Measurements from ENCODE around the gene TENM4. TPM values are rescaled to one million over a fixed set of nuclear protein-coding genes. Genes with fewer than 3 reads are reported as not detected.

The TENM4 gene
- total and polyA plus RNA-seq, 11 donors: 0.08 to 6.4 (median 1.0) TPM

- intact Hi-C loops (cut with DNase I): no loop called here
- Histone ChIP-seq H3K4me3 (no peak overlapping the region), H3K36me3 (no peaks in the 10 kb centered on the region), H3K27me3 (no peaks in the 10 kb centered on the region), H3K4me1 (no peaks in the 10 kb centered on the region), H3K27ac (no peak overlapping the region), H3K9me3 (peaks cover 0 to 9% (median 0%) of the 10 kb centered on the region in 12 donors)
- WGBS, 4 donors: 68 to 86% (median 78%) methylated on average over 3 of the region's 3 CpGs
- DNase-seq (no peak), ATAC-seq (no peak)
- no peak for TF ChIP-seq POLR2A (IDR thresholded peaks at IDR 0.05)
Observed at GRCh38 chr11:79110321-79110720, 330.5 kb downstream of the TENM4 start.

DNA sequence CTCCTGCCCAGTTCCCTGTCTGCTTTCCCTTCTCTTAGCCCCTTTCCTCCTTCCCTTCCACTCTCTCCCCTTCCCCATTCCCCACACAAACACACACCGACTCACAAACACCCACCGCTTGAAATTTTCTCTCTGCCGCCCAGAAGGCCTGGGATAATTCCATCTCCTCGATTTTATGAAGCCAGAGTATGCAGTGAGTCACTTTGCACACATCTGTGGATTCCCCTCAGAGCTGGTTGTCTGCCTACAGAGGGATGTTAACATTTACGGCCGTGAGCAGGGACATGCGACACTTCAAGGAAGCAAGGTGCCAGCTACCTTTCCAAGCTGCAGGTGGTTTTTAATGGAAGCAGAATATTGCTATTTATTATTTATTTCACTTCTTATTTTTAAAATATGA is 332.0 kb downstream of the TENM4 start:
- TF ChIP-seq, protein P1, sequence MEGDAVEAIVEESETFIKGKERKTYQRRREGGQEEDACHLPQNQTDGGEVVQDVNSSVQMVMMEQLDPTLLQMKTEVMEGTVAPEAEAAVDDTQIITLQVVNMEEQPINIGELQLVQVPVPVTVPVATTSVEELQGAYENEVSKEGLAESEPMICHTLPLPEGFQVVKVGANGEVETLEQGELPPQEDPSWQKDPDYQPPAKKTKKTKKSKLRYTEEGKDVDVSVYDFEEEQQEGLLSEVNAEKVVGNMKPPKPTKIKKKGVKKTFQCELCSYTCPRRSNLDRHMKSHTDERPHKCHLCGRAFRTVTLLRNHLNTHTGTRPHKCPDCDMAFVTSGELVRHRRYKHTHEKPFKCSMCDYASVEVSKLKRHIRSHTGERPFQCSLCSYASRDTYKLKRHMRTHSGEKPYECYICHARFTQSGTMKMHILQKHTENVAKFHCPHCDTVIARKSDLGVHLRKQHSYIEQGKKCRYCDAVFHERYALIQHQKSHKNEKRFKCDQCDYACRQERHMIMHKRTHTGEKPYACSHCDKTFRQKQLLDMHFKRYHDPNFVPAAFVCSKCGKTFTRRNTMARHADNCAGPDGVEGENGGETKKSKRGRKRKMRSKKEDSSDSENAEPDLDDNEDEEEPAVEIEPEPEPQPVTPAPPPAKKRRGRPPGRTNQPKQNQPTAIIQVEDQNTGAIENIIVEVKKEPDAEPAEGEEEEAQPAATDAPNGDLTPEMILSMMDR (IDR thresholded peaks at IDR 0.05): no peak
- no peak for TF ChIP-seq POLR2A (IDR thresholded peaks at IDR 0.05)
- Histone ChIP-seq H3K4me3 (no peak overlapping the region), H3K27me3 (peaks cover 0 to 5% (median 0%) of the 10 kb centered on the region in 9 donors), H3K4me1 (no peaks in the 10 kb centered on the region), H3K36me3 (no peaks in the 10 kb centered on the region), H3K9me3 (no peaks in the 10 kb centered on the region), H3K27ac (no peak overlapping the region)
- intact Hi-C loops (cut with DNase I): loop anchor here in 1 of 10 donors (10.0 kb wide), 1 partner anchor 464 kb away; no protein-coding TSS in a partner anchor
- ATAC-seq: no peak
- 81 to 89% (median 85%) methylated on average over 7 of the region's 7 CpGs for WGBS, 4 donors
- DNase-seq: no peak

DNA sequence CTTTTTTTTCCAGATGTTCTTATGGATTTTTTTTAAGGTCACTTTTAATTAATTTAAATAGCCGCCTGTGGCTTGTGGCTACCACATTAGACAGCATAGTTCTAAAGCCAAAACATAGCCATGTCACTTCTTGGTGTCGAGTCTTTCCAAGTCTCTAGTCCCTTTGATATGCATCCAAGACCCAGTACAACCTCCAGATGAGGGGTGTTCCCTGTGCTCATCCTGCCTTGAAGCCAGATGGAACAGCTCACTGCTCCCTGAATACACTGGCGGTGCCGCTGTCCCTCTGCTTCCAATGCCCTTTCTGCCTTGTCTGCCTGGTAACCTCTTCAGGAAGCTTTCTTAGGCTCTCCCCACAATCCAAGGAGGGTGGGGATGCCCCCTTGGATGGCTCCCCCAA is 338.0 kb downstream of the TENM4 start:
- H3K4me3 ChIP-seq: no peak overlapping the region
- WGBS, 4 donors: 85 to 92% (median 88%) methylated on average over 4 of the region's 4 CpGs
- ATAC-seq: no peak
- peaks cover 0 to 5% (median 0%) of the 10 kb centered on the region in 12 donors for H3K4me1 ChIP-seq
- no peaks in the 10 kb centered on the region for H3K36me3 ChIP-seq
- no peak for TF ChIP-seq POLR2A (IDR thresholded peaks at IDR 0.05)
- TF ChIP-seq, protein P1 (IDR thresholded peaks at IDR 0.05): no peak
- peaks cover 0 to 5% (median 0%) of the 10 kb centered on the region in 9 donors for H3K27me3 ChIP-seq
- H3K27ac ChIP-seq: no peak overlapping the region
- no peaks in the 10 kb centered on the region for H3K9me3 ChIP-seq
- intact Hi-C loops (cut with DNase I): loop anchor here in 2 of 10 donors (5.0 to 10.0 kb wide), 2 partner anchors 456 to 458 kb away; no protein-coding TSS in a partner anchor
- DNase-seq: no peak

GRCh38 chr11:79101656-79102055 is 339.2 kb downstream of the TENM4 start:
- WGBS, 4 donors: 50 to 67% (median 52%) methylated on average over 2 of the region's 2 CpGs
- H3K4me1 ChIP-seq: peaks cover 0 to 12% (median 0%) of the 10 kb centered on the region in 12 donors
- H3K9me3 ChIP-seq: no peaks in the 10 kb centered on the region
- H3K27me3 ChIP-seq: peaks cover 0 to 5% (median 0%) of the 10 kb centered on the region in 9 donors
- no peaks in the 10 kb centered on the region for H3K36me3 ChIP-seq
- no peak for ATAC-seq
- H3K27ac ChIP-seq: no peak overlapping the region
- H3K4me3 ChIP-seq: no peak overlapping the region
- DNase-seq: no peak
- TF ChIP-seq POLR2A (IDR thresholded peaks at IDR 0.05): no peak
- TF ChIP-seq, protein P1 (IDR thresholded peaks at IDR 0.05): no peak
- intact Hi-C loops (cut with DNase I): loop anchor here in 3 of 10 donors (2.0 to 10.0 kb wide), 3 partner anchors 454 to 457 kb away; no protein-coding TSS in a partner anchor

Measured in heart left ventricle (tissue), 16 donors.